ENCODE measurements around the gene SCNN1G. TPM values are rescaled to one million over a fixed set of nuclear protein-coding genes. Genes with fewer than 3 reads are reported as not detected.

SCNN1G gene
- total and polyA plus RNA-seq, 4 donors: not detected

GRCh38 chr16:23172994-23173393 is 9.6 kb upstream of the SCNN1G start:
- Histone ChIP-seq H3K9me3 (ENCODE audit: control insufficient read depth in 4 of 4, low read length in 3 of 4) (no peaks in the 10 kb centered on the region), H3K36me3 (ENCODE audit: control insufficient read depth in 4 of 4, insufficient read depth in 3 of 4, low read depth in 1 of 4, low read length in 3 of 4) (no peaks in the 10 kb centered on the region), H3K27me3 (ENCODE audit: control insufficient read depth in 4 of 4, insufficient read depth in 4 of 4, low read length in 3 of 4) (no peaks in the 10 kb centered on the region), H3K4me1 (ENCODE audit: control insufficient read depth in 4 of 4, insufficient read depth in 4 of 4, low read length in 3 of 4) (no peaks in the 10 kb centered on the region), H3K9ac (ENCODE audit: low read depth in 1 of 2, low read length in 2 of 2) (no peak overlapping the region), H3K27ac (ENCODE audit: low read depth in 1 of 2, low read length in 2 of 2) (no peak overlapping the region), H3K4me3 (ENCODE audit: low read depth in 1 of 3, low read length in 3 of 3) (no peak overlapping the region)
- DNase-seq (ENCODE audit: low spot score): no peak
- TF ChIP-seq HNF4A (conservative IDR thresholded peaks at IDR 0.05) (no peak), SP1 (IDR thresholded peaks at IDR 0.05) (no peak), RAD21 (IDR thresholded peaks at IDR 0.05) (no peak), JUND (IDR thresholded peaks at IDR 0.05) (no peak), YY1 (IDR thresholded peaks at IDR 0.05) (no peak), FOXA1 (IDR thresholded peaks at IDR 0.05) (no peak), FOXA2 (IDR thresholded peaks at IDR 0.05) (no peak), GABPA (IDR thresholded peaks at IDR 0.05 in 1 of 2, conservative IDR thresholded peaks at IDR 0.05 in 1 of 2) (no peak), CTCF (IDR thresholded peaks at IDR 0.05; ENCODE audit: low read depth, low read length, missing input control) (no peak), EGR1 (IDR thresholded peaks at IDR 0.05; ENCODE audit: low read depth in 2 of 2) (no peak), RXRA (IDR thresholded peaks at IDR 0.05) (no peak), ZBTB33 (IDR thresholded peaks at IDR 0.05) (no peak), MAX (IDR thresholded peaks at IDR 0.05) (no peak), TAF1 (conservative IDR thresholded peaks at IDR 0.05) (no peak), NR2F2 (IDR thresholded peaks at IDR 0.05) (no peak), HNF4G (IDR thresholded peaks at IDR 0.05) (no peak)
- TF ChIP-seq, protein P1, sequence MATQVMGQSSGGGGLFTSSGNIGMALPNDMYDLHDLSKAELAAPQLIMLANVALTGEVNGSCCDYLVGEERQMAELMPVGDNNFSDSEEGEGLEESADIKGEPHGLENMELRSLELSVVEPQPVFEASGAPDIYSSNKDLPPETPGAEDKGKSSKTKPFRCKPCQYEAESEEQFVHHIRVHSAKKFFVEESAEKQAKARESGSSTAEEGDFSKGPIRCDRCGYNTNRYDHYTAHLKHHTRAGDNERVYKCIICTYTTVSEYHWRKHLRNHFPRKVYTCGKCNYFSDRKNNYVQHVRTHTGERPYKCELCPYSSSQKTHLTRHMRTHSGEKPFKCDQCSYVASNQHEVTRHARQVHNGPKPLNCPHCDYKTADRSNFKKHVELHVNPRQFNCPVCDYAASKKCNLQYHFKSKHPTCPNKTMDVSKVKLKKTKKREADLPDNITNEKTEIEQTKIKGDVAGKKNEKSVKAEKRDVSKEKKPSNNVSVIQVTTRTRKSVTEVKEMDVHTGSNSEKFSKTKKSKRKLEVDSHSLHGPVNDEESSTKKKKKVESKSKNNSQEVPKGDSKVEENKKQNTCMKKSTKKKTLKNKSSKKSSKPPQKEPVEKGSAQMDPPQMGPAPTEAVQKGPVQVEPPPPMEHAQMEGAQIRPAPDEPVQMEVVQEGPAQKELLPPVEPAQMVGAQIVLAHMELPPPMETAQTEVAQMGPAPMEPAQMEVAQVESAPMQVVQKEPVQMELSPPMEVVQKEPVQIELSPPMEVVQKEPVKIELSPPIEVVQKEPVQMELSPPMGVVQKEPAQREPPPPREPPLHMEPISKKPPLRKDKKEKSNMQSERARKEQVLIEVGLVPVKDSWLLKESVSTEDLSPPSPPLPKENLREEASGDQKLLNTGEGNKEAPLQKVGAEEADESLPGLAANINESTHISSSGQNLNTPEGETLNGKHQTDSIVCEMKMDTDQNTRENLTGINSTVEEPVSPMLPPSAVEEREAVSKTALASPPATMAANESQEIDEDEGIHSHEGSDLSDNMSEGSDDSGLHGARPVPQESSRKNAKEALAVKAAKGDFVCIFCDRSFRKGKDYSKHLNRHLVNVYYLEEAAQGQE (IDR thresholded peaks at IDR 0.05): no peak
- TF ChIP-seq, protein P2, sequence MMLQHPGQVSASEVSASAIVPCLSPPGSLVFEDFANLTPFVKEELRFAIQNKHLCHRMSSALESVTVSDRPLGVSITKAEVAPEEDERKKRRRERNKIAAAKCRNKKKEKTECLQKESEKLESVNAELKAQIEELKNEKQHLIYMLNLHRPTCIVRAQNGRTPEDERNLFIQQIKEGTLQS (IDR thresholded peaks at IDR 0.05): no peak
- 79% methylated on average over 3 of the region's 3 CpGs for WGBS
